Endothelial cell of hepatic sinusoid (primary cell): ENCODE results near the gene LRP1.

Experiments
- in situ Hi-C: cut with HindIII; loops from 2 replicates; pipeline ENCODE4 v1.10.0; 2017; ENCODE audit warnings: low sequenced_read_pairs

Gene LRP1

DNA sequence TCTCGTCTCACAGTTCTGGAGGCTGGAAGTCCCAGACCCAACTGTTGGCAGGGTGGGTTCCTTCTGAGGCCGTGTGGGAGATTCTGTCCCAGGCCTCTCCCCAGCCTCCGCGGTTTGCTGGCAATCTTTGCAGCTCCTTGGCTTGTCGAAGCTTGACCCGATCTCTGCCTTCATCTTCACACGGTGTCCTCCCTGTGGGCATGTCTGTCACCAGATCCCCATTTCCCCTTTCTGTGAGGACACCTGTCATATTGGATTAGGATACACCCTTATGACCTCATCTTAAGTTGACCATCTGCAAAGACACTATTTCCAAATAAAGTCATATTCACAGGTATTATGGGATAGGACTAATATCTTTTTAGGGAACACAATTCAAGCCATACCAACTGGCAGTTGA lies 41.7 kb downstream of the LRP1 start:
- in situ Hi-C loops, result loop anchor here (5.0 kb wide), 2 partner anchors 48 to 103 kb away; no protein-coding TSS in a partner anchor

GRCh38 chr12:57170408-57170807 lies 42.1 kb downstream of the LRP1 start:
- in situ Hi-C loops, result loop anchor here (5.0 kb wide), 2 partner anchors 48 to 103 kb away; no protein-coding TSS in a partner anchor

- in situ Hi-C loops, result loop anchor here (5.0 kb wide), 2 partner anchors 49 to 104 kb away; no protein-coding TSS in a partner anchor
Measured at GRCh38 chr12:57170927-57171326, 42.6 kb downstream of the LRP1 start.

GRCh38 chr12:57171668-57172067 lies 43.4 kb downstream of the LRP1 start:
- in situ Hi-C loops, result loop anchor here (5.0 kb wide), 2 partner anchors 49 to 104 kb away; no protein-coding TSS in a partner anchor

- in situ Hi-C loops, result loop anchor here (5.0 kb wide), 2 partner anchors 51 to 106 kb away; no protein-coding TSS in a partner anchor
Measured at GRCh38 chr12:57173089-57173488, 44.8 kb downstream of the LRP1 start.

GRCh38 chr12:57173683-57174082 lies 45.4 kb downstream of the LRP1 start:
- in situ Hi-C loops, result loop anchor here (5.0 kb wide), 2 partner anchors 51 to 106 kb away; no protein-coding TSS in a partner anchor

DNA sequence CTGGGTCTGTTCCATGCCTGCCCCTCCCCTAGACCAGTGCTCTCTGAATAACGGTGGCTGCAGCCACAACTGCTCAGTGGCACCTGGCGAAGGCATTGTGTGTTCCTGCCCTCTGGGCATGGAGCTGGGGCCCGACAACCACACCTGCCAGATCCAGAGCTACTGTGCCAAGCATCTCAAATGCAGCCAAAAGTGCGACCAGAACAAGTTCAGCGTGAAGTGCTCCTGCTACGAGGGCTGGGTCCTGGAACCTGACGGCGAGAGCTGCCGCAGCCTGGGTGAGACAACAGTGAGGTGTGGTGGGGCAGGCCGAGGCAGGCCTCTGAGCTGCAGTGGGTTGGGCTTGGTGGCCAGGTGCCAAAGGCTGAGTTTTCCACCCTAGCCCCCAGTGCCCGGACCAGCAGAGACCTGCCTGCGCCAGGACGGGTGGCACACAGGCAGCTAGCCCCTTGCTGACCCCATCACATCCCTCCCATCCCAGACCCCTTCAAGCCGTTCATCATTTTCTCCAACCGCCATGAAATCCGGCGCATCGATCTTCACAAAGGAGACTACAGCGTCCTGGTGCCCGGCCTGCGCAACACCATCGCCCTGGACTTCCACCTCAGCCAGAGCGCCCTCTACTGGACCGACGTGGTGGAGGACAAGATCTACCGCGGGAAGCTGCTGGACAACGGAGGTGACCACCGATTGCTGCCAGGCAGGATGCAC lies 47.3 kb downstream of the LRP1 start:
- in situ Hi-C loops, result no loop called here

DNA sequence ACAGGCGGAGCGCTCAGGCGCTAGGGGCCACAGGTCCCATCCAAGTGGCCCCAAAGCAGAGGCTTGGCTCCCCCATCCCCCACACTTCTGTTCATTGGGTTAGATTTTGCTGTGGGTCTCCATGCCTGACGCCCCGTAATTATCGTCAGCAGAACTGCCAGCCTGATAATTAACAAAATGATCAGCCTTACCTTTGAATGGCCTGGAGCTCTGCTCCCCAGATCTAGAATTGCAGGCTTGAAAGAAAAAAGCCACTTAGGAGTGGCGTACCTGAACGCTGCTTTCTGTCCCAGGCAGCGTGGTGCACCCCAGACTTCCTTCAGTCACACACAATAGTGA lies 47.8 kb downstream of the LRP1 start:
- in situ Hi-C loops, result no loop called here

DNA sequence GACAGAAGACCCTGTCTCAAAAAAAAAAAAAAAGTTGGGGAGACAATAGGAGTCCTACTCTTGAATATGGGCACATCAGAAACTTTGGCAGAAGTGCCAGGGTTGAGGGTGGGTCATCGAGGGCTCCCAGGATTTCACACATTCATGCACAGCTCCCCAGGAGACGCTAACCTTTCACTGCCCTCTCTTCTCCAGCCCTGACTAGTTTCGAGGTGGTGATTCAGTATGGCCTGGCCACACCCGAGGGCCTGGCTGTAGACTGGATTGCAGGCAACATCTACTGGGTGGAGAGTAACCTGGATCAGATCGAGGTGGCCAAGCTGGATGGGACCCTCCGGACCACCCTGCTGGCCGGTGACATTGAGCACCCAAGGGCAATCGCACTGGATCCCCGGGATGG lies 48.6 kb downstream of the LRP1 start:
- in situ Hi-C loops, result no loop called here

DNA sequence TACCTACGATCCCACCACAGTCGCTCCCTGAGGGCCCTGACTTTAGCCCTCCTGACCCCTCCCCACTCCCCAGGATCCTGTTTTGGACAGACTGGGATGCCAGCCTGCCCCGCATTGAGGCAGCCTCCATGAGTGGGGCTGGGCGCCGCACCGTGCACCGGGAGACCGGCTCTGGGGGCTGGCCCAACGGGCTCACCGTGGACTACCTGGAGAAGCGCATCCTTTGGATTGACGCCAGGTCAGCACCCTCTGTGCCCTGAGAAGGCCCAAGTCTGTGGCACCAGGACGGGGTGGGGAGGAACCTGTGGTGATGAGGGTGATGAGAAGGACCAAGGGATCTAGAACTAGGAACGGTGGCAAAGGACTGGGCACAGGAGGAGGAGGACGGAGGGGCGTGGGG lies 49.1 kb downstream of the LRP1 start:
- in situ Hi-C loops, result no loop called here

GRCh38 chr12:57178213-57178612 lies 49.9 kb downstream of the LRP1 start:
- in situ Hi-C loops, result no loop called here

DNA sequence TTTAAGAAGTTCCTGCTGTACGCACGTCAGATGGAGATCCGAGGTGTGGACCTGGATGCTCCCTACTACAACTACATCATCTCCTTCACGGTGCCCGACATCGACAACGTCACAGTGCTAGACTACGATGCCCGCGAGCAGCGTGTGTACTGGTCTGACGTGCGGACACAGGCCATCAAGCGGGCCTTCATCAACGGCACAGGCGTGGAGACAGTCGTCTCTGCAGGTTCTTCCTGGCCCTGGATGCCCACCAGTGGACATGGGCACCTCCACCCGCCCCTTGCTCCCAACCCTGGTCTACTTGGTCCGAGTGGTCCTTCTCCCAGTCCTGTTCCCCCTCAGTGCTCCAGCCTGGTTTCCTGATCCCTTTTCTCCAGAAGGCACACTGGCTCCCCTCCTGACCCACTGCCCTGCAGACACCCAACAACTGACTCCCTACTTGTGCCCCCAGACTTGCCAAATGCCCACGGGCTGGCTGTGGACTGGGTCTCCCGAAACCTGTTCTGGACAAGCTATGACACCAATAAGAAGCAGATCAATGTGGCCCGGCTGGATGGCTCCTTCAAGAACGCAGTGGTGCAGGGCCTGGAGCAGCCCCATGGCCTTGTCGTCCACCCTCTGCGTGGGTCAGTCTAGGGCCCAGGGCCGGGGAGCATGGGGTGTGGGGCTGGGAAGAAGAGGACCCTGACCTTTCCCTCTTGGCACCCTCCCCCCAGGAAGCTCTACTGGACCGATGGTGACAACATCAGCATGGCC lies 51.2 kb downstream of the LRP1 start:
- in situ Hi-C loops, result no loop called here

DNA sequence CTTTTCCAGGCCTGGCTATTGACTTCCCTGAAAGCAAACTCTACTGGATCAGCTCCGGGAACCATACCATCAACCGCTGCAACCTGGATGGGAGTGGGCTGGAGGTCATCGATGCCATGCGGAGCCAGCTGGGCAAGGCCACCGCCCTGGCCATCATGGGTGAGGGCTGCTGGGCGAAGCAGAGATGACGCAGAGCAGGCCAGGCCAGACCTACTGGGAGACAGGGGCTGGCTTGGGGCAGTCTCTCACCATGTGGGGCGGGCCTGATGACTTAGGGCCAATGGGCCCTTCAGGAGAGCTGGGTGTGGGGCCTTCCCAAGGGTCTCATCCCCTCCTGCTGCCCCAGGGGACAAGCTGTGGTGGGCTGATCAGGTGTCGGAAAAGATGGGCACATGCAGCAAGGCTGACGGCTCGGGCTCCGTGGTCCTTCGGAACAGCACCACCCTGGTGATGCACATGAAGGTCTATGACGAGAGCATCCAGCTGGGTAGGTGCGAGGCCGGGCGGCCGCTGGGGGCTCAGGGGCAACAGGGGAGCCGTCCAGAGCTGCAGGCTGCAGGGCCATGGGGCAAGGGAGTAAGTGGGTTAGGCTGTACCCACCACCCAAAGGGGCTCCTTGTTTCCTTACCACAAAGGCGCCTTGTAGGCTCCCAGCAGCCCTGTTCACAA lies 52.2 kb downstream of the LRP1 start:
- in situ Hi-C loops, result no loop called here

- in situ Hi-C loops, result no loop called here
Measured at GRCh38 chr12:57181072-57181471, 52.8 kb downstream of the LRP1 start.

DNA sequence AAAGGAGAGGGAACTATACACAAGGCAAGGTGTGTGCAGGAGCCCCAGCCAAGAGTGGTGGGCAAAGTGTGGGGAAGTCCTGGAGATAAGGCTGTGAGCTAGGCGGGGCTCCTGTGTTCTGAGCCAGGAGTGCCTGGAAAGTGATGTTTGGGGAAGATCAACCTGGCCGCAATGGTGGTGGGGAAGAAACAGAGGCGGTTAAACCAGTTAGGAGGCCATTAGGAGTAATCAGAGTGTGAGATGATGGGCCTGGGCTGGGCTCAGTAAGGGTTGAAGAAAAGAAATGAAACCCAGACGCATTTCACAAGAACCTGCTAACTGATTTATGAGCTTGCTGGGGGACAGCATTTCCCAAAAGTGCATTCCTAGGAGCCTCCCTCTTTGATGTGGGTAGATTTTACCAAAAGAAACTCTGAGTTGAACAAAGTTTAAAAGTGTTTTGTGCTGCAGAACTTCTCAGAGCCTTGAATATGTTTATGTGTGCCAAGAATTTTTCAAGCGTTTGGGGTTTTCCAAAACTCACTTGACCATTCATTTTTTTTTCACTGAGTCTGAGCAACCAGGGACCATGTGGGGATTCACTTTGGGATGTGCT lies 53.4 kb downstream of the LRP1 start:
- in situ Hi-C loops, result no loop called here

DNA sequence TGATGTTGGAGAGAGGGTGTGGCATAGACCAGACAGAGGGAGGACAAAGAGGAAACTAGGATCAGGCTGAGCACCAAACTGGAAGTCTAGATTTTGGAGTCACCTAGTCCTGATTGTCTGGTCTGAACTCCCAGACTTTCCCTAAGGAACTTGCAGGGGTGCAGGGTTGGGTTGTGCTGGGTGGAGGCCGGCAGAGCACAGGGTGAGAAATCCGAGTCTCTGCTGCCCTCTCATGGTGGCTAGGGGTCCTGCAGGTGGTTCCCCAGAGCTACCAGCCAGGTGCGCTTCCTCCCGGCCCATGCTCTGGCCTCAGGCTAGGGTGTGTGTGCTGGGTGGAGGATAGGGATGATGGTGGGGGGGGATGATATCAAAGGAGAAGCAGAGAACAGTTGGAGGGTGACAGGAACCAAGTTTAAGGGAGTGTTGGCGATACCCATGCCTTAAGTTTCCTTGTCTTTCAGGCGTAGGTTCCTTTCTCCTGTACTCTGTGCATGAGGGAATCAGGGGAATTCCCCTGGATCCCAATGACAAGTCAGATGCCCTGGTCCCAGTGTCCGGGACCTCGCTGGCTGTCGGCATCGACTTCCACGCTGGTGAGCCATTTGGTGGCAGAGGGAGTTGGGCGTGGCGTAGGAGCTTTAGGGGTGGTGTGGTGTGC lies 54.8 kb downstream of the LRP1 start:
- in situ Hi-C loops, result no loop called here

GRCh38 chr12:57183939-57184725 lies 55.8 kb downstream of the LRP1 start:
- in situ Hi-C loops, result no loop called here

- in situ Hi-C loops, result no loop called here
Measured at GRCh38 chr12:57185403-57185802, 57.1 kb downstream of the LRP1 start.

GRCh38 chr12:57185906-57186508 lies 57.7 kb downstream of the LRP1 start:
- in situ Hi-C loops, result no loop called here
